ENCODE measurements around the gene OR2V2. TPM values are rescaled to one million over a fixed set of nuclear protein-coding genes. Genes with fewer than 3 reads are reported as not detected.

OR2V2 gene
- total RNA-seq, 1 donor from 2014 or later, result 2.4 TPM

- peak; percentile 52 for DNase-seq (ENCODE audit: low spot score)
Measured at GRCh38 chr5:181205761-181206649, 58.6 kb downstream of the OR2V2 start.

GRCh38 chr5:181207214-181207959, 60.0 kb downstream of the OR2V2 start:
- peak; percentile 83 for DNase-seq (ENCODE audit: low spot score)

DNA sequence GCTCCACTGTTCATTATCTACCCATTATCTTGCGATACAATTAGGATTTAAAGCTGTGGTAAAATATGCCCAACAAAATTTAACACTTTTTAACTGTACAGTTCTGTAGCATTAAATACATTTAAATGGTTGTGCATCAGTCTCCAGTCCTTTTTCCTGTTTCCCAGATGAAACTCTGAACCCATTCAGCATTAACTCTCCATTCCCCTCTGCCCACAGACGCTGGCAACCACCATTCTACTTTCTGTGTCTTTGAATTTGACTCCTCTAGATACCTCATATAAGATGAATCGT, 60.5 kb downstream of the OR2V2 start:
- no peak for DNase-seq (ENCODE audit: low spot score)

Other genes with a start within 250 kb of the OR2V2 start
- not detected for gene BTNL8, start 248.4 kb upstream of the OR2V2 start, total RNA-seq (ENCODE audit: insufficient read depth, low replicate concordance)
- not detected for gene BTNL3, start 158.7 kb upstream of the OR2V2 start, total RNA-seq (ENCODE audit: insufficient read depth, low replicate concordance)
- gene BTNL9, start 107.3 kb upstream of the OR2V2 start, total RNA-seq (ENCODE audit: insufficient read depth, low replicate concordance), result 7.0 TPM
- gene OR2V1, start 16.4 kb upstream of the OR2V2 start, total RNA-seq (ENCODE audit: insufficient read depth, low replicate concordance), result 0.96 TPM
- gene TRIM7, start 57.6 kb downstream of the OR2V2 start, total RNA-seq (ENCODE audit: insufficient read depth, low replicate concordance), result 2.2 TPM
- 18.1 TPM for gene TRIM41, start 75.7 kb downstream of the OR2V2 start, total RNA-seq (ENCODE audit: insufficient read depth, low replicate concordance)
- 2,337 TPM for gene RACK1, start 96.3 kb downstream of the OR2V2 start, total RNA-seq (ENCODE audit: insufficient read depth, low replicate concordance)
- gene TRIM52, start 113.6 kb downstream of the OR2V2 start, total RNA-seq (ENCODE audit: insufficient read depth, low replicate concordance), result 41.9 TPM
- not detected for gene OR4F3, start 219.7 kb downstream of the OR2V2 start, total RNA-seq (ENCODE audit: insufficient read depth, low replicate concordance)